Central memory CD8-positive, alpha-beta T cell (primary cell): ENCODE measurements around the gene C4orf51.

ENCODE experiments used
- ATAC-seq: fragments of 150-1000 bp; cut with Tn5 transposase; replicated peaks from 2 replicates; pipeline ENCODE4 v1.10.0; 2022; ENCODE audit warnings: mild to moderate bottlenecking, moderate FRiP score, moderate number of reproducible peaks; ENCODE audit not compliant: poor library complexity, severe bottlenecking; ENCODE audit errors: extremely low read depth
- DNase-seq, 2 donors: peaks; one replicate each; pipeline ENCODE4 v3.0.0; 2021; ENCODE audit warnings: low spot score in 2 of 2
- H3K27ac Mint-ChIP-seq: one replicate; pipeline ENCODE4 v1.8.0; 2022; ENCODE audit warnings: low read depth, mild to moderate bottlenecking, moderate library complexity, mixed read lengths
- H3K27me3 Mint-ChIP-seq: one replicate; pipeline ENCODE4 v1.8.0; 2022; ENCODE audit warnings: mixed read lengths
- H3K36me3 Mint-ChIP-seq: one replicate; pipeline ENCODE4 v1.8.0; 2022; ENCODE audit warnings: mild to moderate bottlenecking, moderate library complexity, mixed read lengths; ENCODE audit not compliant: insufficient read depth
- H3K4me1 Mint-ChIP-seq: one replicate; pipeline ENCODE4 v1.8.0; 2022; ENCODE audit warnings: mixed read lengths
- H3K4me3 Mint-ChIP-seq: one replicate; pipeline ENCODE4 v1.8.0; 2022; ENCODE audit warnings: mild to moderate bottlenecking, moderate library complexity, mixed read lengths
- H3K9me3 Mint-ChIP-seq: one replicate; pipeline ENCODE4 v1.8.0; 2022; ENCODE audit warnings: mixed read lengths

Gene C4orf51

DNA sequence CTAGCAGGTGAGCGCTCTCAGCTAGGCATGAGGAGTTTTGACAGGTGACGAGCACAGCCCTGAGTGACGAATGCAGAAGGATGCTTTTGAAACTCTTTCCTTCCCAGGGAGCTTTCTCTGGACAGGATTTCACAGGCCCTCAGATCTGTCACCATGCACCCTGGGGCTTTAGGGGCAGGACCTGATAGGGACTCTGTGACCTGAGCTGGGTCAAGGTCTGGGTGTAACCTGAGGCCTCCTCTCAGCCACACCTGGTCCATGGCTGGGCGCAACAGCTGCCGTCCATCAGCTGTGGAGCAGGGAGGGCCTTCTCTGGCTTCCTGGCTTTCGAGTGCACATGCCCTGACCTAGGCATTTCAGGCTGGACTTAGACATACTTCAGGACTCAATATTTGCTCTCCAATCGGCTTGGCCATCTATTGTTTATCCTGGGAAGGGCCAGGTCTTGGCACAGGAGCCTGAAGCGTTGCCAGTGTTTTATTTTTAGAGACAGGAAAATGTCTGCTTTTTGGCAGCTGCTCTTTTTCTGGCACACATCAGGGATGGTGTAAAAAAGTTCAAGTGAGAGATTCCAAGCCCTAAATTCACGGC is 56.4 kb downstream of the C4orf51 start:
- Mint-ChIP-seq H3K9me3 (no peaks in the 10 kb centered on the region), H3K4me1 (peaks cover 10% of the 10 kb centered on the region), H3K27ac (no peak overlapping the region), H3K36me3 (no peaks in the 10 kb centered on the region), H3K4me3 (no peak overlapping the region), H3K27me3 (no peaks in the 10 kb centered on the region)
- DNase-seq = no peak
- ATAC-seq = no peak

DNA sequence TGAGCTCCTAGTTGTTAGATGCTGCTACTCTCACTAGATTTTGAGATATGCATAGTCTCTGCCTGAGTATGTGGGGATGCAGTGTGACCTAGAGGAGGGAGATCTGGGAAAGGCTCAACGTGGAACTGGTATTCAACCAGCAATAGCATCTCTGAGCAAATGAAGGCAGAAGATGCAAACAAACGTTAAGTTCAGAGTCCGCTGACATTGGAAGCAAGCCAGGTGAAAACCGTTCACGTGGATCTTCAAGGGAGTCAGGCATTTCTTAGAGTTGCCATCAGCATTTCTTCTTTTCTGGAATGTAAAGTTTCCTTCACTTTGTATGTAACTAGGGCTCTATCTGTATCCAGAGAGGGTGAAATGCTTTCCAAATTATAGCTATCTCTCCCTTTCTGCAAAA is 59.9 kb downstream of the C4orf51 start:
- no peaks in the 10 kb centered on the region for H3K27me3 Mint-ChIP-seq
- H3K4me1 Mint-ChIP-seq = peaks cover 2% of the 10 kb centered on the region
- DNase-seq = no peak
- no peak overlapping the region for H3K27ac Mint-ChIP-seq
- H3K36me3 Mint-ChIP-seq = no peaks in the 10 kb centered on the region
- ATAC-seq = no peak
- H3K9me3 Mint-ChIP-seq = no peaks in the 10 kb centered on the region
- H3K4me3 Mint-ChIP-seq = no peak overlapping the region

DNA sequence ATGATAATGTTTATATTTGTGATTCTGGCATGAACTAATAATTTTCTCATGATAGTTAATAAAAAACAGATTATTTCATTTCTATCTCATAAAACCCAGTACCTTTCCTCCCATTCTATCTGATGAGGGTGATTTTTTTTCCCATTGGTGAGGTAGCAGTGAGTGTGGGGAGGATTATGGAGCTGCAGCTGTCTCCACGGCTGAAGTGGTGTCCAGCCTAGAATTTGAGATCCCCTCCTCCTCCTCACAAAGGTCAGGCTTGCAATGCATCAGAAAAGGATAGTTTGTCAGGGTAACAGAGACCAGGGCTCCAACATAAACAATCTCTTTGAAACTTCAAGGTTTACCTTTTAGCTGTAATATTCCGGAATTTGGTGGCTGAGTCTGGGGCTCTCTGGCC is 60.9 kb downstream of the C4orf51 start:
- H3K27ac Mint-ChIP-seq = no peak overlapping the region
- DNase-seq = no peak
- no peak for ATAC-seq
- no peak overlapping the region for H3K4me3 Mint-ChIP-seq
- H3K27me3 Mint-ChIP-seq = peaks cover 7% of the 10 kb centered on the region
- H3K4me1 Mint-ChIP-seq = no peaks in the 10 kb centered on the region
- H3K9me3 Mint-ChIP-seq = no peaks in the 10 kb centered on the region
- no peaks in the 10 kb centered on the region for H3K36me3 Mint-ChIP-seq

DNA sequence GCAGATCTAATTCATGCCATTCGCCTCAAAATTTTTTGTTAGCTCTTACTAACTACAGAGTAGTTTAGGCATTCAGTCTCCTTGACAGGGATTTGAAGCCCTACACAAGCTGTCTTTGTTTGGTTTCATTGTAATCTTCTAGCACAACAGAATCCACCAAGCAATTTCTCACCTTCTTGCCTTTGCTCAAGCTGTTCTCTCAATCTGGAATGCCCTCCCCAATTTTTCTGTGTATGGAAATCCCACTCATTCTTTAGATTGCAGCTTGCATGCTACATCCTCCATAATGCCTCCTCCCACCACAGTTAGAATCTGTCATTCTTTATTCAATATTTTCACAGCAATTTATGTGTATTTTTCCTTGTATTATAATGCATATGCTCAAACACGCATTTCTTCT is 63.7 kb downstream of the C4orf51 start:
- no peaks in the 10 kb centered on the region for H3K4me1 Mint-ChIP-seq
- H3K4me3 Mint-ChIP-seq = no peak overlapping the region
- H3K9me3 Mint-ChIP-seq = no peaks in the 10 kb centered on the region
- ATAC-seq (no peak), DNase-seq (no peak)
- H3K36me3 Mint-ChIP-seq = no peaks in the 10 kb centered on the region
- H3K27me3 Mint-ChIP-seq = peaks cover 35% of the 10 kb centered on the region
- H3K27ac Mint-ChIP-seq = no peak overlapping the region

DNA sequence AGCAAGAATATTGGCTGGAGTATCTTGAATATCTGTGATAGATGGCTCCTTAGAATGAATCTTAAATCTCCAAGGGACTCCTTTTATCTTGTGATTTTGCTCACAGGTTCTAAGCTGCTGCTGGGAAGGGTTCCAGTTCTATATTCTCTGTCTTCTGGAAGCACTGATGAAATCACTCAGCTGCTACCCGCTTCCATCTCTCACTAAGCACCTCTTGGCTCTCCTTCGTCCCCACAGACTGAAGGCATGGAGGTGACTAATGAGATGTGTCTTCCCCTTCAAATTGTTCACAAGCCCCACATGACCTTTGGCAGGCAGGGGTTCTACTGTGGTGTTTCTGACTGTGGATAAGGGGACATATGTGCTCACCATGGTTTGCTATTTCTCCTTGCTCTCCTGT is 75.9 kb downstream of the C4orf51 start:
- Mint-ChIP-seq H3K27me3 (peaks cover 18% of the 10 kb centered on the region), H3K4me1 (no peaks in the 10 kb centered on the region), H3K9me3 (no peaks in the 10 kb centered on the region), H3K27ac (no peak overlapping the region), H3K4me3 (no peak overlapping the region), H3K36me3 (peaks cover 7% of the 10 kb centered on the region)
- DNase-seq (no peak), ATAC-seq (no peak)

DNA sequence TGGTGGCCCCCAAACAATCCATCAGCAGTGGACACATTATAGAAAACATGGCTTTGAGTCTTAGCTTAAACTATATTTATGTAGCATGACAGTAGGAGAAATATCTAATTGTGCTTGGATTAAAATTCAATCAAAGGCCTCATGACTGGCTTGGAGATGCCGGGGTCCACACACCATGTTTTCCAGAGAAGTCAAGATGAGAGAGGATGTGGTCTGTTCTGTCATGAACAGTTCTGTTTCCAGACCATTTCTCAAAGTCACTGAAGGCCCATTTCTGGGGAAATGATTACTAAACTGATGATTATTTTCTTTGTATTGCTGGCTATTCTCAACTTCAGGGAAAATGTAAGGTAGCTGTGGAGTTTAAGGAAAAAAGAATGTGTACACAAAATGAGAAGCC is 76.3 kb downstream of the C4orf51 start:
- DNase-seq (no peak), ATAC-seq (no peak)
- no peaks in the 10 kb centered on the region for H3K4me1 Mint-ChIP-seq
- no peak overlapping the region for H3K4me3 Mint-ChIP-seq
- no peaks in the 10 kb centered on the region for H3K9me3 Mint-ChIP-seq
- H3K36me3 Mint-ChIP-seq = peaks cover 12% of the 10 kb centered on the region
- peaks cover 13% of the 10 kb centered on the region for H3K27me3 Mint-ChIP-seq
- no peak overlapping the region for H3K27ac Mint-ChIP-seq

DNA sequence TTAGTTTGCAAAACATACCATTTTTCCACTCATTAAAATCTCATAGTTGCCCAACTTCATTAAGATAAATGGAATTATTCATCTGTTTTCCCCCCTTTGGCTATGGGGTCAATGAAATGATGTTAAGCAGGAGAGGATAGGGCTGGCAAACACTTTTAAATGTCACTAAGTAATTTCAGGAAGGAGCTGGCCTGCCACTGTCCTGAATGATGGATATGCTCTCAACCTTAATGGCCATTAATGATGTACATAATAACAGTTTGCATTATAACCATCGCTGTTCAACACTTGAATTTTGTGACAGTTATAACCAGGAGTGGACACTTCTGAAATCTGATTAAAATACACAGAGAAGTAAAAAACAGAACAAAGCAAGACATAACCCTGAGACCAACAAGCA is 77.2 kb downstream of the C4orf51 start:
- peaks cover 12% of the 10 kb centered on the region for H3K36me3 Mint-ChIP-seq
- ATAC-seq = no peak
- no peaks in the 10 kb centered on the region for H3K4me1 Mint-ChIP-seq
- H3K27me3 Mint-ChIP-seq = peaks cover 4% of the 10 kb centered on the region
- H3K4me3 Mint-ChIP-seq = no peak overlapping the region
- no peak overlapping the region for H3K27ac Mint-ChIP-seq
- no peak for DNase-seq
- no peaks in the 10 kb centered on the region for H3K9me3 Mint-ChIP-seq

DNA sequence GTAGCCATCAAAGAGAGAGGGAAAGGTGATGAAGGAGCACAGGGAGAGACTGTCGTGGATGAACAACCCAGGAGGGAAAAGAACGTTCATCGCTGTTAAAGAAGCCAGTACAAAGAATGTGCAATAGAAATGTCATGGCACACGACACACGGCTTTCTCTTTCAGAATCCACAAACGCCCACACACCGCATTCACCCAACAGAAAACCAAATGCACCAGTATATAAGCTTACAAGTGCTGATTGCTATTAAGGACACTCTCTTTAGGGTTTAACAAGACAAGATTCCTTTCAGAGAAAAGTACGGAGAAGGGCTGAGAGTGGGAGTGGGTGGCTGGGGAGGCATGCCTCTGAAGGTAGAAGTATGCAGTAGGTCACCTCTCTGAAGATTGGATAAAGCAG is 80.2 kb downstream of the C4orf51 start:
- H3K36me3 Mint-ChIP-seq = peaks cover 28% of the 10 kb centered on the region
- no peak overlapping the region for H3K27ac Mint-ChIP-seq
- ATAC-seq (no peak), DNase-seq (no peak)
- no peak overlapping the region for H3K4me3 Mint-ChIP-seq
- H3K9me3 Mint-ChIP-seq = no peaks in the 10 kb centered on the region
- H3K4me1 Mint-ChIP-seq = no peaks in the 10 kb centered on the region
- no peaks in the 10 kb centered on the region for H3K27me3 Mint-ChIP-seq

DNA sequence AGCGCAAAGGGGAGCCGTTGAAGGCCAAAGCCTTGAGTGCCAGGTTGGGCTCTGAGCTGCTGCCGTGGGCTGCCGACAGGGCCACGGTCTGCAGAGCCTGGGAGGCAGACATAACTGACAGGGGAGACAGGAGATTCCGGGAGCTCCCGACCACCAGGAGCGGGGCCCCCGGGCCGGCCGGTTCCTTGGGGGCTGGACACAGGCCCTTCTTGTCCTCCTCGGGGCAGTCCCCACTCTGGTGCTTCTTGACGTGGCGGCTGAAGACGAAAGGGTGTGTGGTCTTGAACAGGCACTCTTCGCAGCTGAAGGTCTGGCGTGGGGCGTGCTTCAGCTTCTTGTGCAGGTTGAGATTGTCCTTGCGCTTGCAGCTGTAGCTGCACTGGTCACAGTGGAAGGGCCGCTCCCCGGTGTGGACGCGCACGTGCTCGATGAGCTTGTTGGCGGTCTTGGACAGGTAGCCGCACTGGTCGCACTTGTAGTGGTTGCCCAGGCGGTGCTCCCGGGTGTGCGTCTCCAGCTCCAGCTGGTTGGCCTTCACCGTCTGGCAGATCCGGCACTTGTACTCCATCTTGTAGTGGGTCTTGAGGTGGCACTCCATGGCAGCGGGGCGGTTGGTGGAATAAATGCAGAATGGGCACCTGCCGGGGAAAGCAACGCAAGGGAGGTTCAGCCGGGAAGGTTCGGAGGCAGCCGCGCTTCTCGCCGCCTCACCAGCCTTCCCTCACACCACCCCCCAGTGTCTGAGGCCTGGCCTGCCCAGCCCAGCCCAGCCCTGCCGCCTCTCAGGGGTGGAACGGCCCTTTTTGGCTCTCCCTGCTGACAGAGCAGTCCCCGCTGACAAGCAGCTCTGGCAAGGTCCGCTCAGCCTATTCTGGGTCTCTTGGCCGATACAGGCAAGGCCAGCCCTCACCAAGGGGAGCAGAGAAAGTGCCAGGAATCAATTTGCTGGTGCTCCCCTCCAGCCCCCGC is 81.3 kb downstream of the C4orf51 start:
- Mint-ChIP-seq H3K4me3 (no peak overlapping the region), H3K27me3 (no peaks in the 10 kb centered on the region), H3K36me3 (peaks cover 33% of the 10 kb centered on the region), H3K4me1 (no peaks in the 10 kb centered on the region), H3K9me3 (no peaks in the 10 kb centered on the region), H3K27ac (no peak overlapping the region)
- ATAC-seq = no peak
- DNase-seq = no peak

DNA sequence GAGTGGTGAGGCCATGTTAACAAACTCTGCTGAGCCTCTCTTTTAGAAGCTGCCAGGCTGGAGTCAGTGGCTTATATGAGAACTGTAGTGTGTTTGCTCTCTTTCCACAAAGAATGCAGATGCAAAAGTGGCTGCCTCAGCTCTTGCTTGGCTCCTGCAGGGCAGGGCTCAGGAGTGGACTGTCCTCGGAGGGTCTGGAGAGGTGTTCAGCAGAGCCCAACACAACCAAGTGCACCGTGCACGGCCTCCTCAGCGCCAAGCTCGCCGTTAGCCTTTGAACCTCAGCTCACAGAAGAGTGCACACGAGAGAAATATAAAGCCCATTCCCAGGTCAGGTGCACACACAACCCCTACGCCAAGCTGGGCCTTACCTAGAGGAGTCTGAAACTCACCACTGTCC is 82.8 kb downstream of the C4orf51 start:
- Mint-ChIP-seq H3K27ac (no peak overlapping the region), H3K36me3 (peaks cover 37% of the 10 kb centered on the region), H3K27me3 (no peaks in the 10 kb centered on the region), H3K4me1 (no peaks in the 10 kb centered on the region), H3K9me3 (no peaks in the 10 kb centered on the region), H3K4me3 (no peak overlapping the region)
- DNase-seq (no peak), ATAC-seq (no peak)

DNA sequence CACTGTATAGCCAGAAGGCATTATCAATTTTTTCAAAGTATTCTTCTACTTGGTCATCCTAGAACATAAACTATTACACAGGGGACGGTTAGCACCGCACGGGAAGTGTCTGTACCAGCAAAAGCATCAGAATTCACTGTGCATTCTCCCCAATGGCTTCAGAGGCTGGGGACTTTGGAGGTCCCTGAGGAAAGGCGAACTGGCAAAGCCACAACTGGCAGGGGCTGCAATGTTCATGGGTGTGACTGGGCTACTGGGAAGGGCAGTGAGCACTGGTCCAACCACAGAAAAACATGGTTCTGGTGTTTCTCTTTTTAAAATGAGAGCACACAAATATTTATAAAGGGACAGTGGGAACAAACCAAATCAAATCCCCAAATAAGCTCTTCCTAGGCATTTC is 83.5 kb downstream of the C4orf51 start:
- DNase-seq (no peak), ATAC-seq (no peak)
- no peaks in the 10 kb centered on the region for H3K27me3 Mint-ChIP-seq
- no peak overlapping the region for H3K27ac Mint-ChIP-seq
- no peaks in the 10 kb centered on the region for H3K9me3 Mint-ChIP-seq
- H3K4me1 Mint-ChIP-seq = no peaks in the 10 kb centered on the region
- peaks cover 36% of the 10 kb centered on the region for H3K36me3 Mint-ChIP-seq
- H3K4me3 Mint-ChIP-seq = no peak overlapping the region

DNA sequence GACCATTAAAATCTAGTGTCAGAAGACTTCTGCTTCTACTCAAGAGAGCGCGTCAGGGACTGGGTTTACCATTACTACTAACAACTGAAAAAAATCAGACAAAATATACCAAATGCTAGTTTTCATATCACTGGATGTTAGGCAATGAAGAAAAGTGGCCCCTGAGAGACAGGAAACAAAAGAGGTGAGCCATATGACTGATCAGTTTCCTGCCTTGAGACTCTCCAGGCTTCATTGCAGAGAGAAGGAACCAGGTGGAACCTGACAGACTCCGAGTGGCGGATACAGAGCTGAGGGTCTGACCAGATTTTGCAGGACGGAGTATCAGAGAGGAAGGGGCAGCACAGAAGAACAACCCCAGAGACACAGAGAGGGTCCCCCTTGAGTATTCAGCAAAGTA is 86.3 kb downstream of the C4orf51 start:
- no peaks in the 10 kb centered on the region for H3K9me3 Mint-ChIP-seq
- no peak overlapping the region for H3K27ac Mint-ChIP-seq
- H3K36me3 Mint-ChIP-seq = peaks cover 26% of the 10 kb centered on the region
- H3K27me3 Mint-ChIP-seq = no peaks in the 10 kb centered on the region
- no peak for ATAC-seq
- H3K4me3 Mint-ChIP-seq = no peak overlapping the region
- H3K4me1 Mint-ChIP-seq = no peaks in the 10 kb centered on the region
- no peak for DNase-seq

DNA sequence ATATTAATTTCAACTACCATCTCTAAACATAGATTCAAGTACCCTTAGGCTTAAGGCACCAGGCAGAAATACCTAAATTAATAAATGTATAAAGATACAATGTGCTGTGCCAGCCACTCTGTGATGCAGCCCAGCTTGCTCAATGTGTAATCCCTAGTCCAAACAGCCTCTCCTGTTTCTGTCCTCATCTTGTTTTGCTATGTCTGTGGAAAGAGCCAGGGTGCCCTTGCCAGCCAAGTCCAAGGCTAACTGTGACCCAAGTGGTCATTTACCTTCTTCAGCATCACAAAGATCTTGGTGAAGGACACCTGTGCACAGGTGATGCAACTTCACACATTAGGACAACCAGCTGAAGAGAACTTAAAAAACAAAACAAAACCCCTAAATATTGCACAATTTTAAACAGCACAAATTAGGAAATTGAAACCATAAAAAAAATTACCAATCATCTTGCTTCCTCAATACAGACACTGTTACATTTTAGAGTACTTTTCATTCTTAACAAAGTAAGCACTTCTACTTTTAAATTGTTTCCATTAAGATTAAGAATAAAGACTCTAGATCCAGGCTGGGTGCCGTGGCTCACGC is 89.6 kb downstream of the C4orf51 start:
- H3K4me3 Mint-ChIP-seq = no peak overlapping the region
- H3K27ac Mint-ChIP-seq = no peak overlapping the region
- no peaks in the 10 kb centered on the region for H3K27me3 Mint-ChIP-seq
- H3K9me3 Mint-ChIP-seq = no peaks in the 10 kb centered on the region
- ATAC-seq (no peak), DNase-seq (no peak)
- no peaks in the 10 kb centered on the region for H3K4me1 Mint-ChIP-seq
- peaks cover 18% of the 10 kb centered on the region for H3K36me3 Mint-ChIP-seq
